A549 (cell line): ENCODE results near the gene CCDC154.

Experiments
- CEBPB ChIP-seq, 2 experiments: fragments of >200 bp in 1 of 2; sonication (Bioruptor Twin) in 1 of 2; formaldehyde crosslinking in 1 of 2; IDR thresholded peaks; 2 replicates each; pipeline ENCODE4 v1.6.1; 2012 to 2016
- CHD2 ChIP-seq: fragments of 150-350 bp; IDR thresholded peaks from 2 replicates; pipeline ENCODE4 v1.6.1; 2014; ENCODE audit warnings: low read length; ENCODE audit not compliant: partially characterized antibody
- EP300 ChIP-seq, 2 experiments: fragments of >200 bp; sonication (Bioruptor Twin); formaldehyde crosslinking; IDR thresholded peaks; 2 replicates in 1 of 2; 3 replicates in 1 of 2; pipeline ENCODE4 v1.6.1; 2016 to 2017
- HDAC2 ChIP-seq: fragments of 200-600 bp; sonication (generic); IDR thresholded peaks from 2 replicates; pipeline ENCODE4 v1.6.1; 2016
- JUN ChIP-seq, 2 experiments: fragments of >200 bp; sonication (Bioruptor Twin); formaldehyde crosslinking; IDR thresholded peaks; 2 replicates in 1 of 2; 3 replicates in 1 of 2; pipeline ENCODE4 v1.6.1; 2016 to 2017
- MAX ChIP-seq: IDR thresholded peaks from 2 replicates; pipeline ENCODE4 v1.6.1; 2012
- NFE2L2 ChIP-seq: fragments of 150-350 bp; conservative IDR thresholded peaks from 2 replicates; pipeline ENCODE4 v1.6.1; 2014; ENCODE audit warnings: low read length
- POLR2A ChIP-seq: IDR thresholded peaks from 2 replicates; pipeline ENCODE4 v1.6.1; 2012; ENCODE audit warnings: mild to moderate bottlenecking, low read length
- RAD21 ChIP-seq, 2 experiments: fragments of >200 bp in 1 of 2; sonication (Bioruptor Twin) in 1 of 2; formaldehyde crosslinking in 1 of 2; IDR thresholded peaks in 1 of 2; conservative IDR thresholded peaks in 1 of 2; 2 replicates in 1 of 2; 3 replicates in 1 of 2; pipeline ENCODE4 v1.6.1; 2012 to 2018; ENCODE audit warnings: inconsistent platforms in 1 of 2
- RNF2 ChIP-seq: fragments of 200-600 bp; sonication (generic); IDR thresholded peaks from 2 replicates; pipeline ENCODE4 v1.6.1; 2016; ENCODE audit warnings: low read depth, mild to moderate bottlenecking, antibody characterized with exemption, moderate library complexity, borderline replicate concordance
- ZFP36 ChIP-seq: fragments of 450-650 bp; IDR thresholded peaks from 2 replicates; pipeline ENCODE4 v1.6.1; 2014; ENCODE audit warnings: borderline replicate concordance; ENCODE audit not compliant: partially characterized antibody
- TF ChIP-seq, protein P1 (sequence below): fragments of >200 bp; sonication (Bioruptor Twin); formaldehyde crosslinking; IDR thresholded peaks from 3 replicates; pipeline ENCODE4 v1.5.1; 2016
- TF ChIP-seq, protein P2 (sequence below): IDR thresholded peaks from 2 replicates; pipeline ENCODE4 v1.6.1; 2012
- TF ChIP-seq, protein P3 (sequence below): fragments of 200-600 bp; sonication (generic); IDR thresholded peaks from 2 replicates; pipeline ENCODE4 v1.6.1; 2016; ENCODE audit warnings: antibody characterized with exemption, mild to moderate bottlenecking, moderate library complexity

GRCh38 chr16:1486551-1487390 is 42.4 kb upstream of the CCDC154 start:
- no peak for TF ChIP-seq RAD21 (conservative IDR thresholded peaks at IDR 0.05 in 1 of 2, IDR thresholded peaks at IDR 0.05 in 1 of 2)
- TF ChIP-seq, protein P1, sequence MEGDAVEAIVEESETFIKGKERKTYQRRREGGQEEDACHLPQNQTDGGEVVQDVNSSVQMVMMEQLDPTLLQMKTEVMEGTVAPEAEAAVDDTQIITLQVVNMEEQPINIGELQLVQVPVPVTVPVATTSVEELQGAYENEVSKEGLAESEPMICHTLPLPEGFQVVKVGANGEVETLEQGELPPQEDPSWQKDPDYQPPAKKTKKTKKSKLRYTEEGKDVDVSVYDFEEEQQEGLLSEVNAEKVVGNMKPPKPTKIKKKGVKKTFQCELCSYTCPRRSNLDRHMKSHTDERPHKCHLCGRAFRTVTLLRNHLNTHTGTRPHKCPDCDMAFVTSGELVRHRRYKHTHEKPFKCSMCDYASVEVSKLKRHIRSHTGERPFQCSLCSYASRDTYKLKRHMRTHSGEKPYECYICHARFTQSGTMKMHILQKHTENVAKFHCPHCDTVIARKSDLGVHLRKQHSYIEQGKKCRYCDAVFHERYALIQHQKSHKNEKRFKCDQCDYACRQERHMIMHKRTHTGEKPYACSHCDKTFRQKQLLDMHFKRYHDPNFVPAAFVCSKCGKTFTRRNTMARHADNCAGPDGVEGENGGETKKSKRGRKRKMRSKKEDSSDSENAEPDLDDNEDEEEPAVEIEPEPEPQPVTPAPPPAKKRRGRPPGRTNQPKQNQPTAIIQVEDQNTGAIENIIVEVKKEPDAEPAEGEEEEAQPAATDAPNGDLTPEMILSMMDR = no peak
- TF ChIP-seq, protein P2, sequence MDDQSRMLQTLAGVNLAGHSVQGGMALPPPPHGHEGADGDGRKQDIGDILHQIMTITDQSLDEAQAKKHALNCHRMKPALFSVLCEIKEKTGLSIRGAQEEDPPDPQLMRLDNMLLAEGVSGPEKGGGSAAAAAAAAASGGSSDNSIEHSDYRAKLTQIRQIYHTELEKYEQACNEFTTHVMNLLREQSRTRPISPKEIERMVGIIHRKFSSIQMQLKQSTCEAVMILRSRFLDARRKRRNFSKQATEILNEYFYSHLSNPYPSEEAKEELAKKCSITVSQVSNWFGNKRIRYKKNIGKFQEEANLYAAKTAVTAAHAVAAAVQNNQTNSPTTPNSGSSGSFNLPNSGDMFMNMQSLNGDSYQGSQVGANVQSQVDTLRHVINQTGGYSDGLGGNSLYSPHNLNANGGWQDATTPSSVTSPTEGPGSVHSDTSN = no peak
- no peak for TF ChIP-seq JUN (IDR thresholded peaks at IDR 0.05)
- no peak for TF ChIP-seq POLR2A
- no peak for TF ChIP-seq HDAC2
- no peak for TF ChIP-seq CHD2
- TF ChIP-seq ZFP36 = no peak
- TF ChIP-seq CEBPB (IDR thresholded peaks at IDR 0.05) = no peak
- TF ChIP-seq EP300 (IDR thresholded peaks at IDR 0.05) = no peak
- TF ChIP-seq MAX = no peak
- TF ChIP-seq, protein P3, sequence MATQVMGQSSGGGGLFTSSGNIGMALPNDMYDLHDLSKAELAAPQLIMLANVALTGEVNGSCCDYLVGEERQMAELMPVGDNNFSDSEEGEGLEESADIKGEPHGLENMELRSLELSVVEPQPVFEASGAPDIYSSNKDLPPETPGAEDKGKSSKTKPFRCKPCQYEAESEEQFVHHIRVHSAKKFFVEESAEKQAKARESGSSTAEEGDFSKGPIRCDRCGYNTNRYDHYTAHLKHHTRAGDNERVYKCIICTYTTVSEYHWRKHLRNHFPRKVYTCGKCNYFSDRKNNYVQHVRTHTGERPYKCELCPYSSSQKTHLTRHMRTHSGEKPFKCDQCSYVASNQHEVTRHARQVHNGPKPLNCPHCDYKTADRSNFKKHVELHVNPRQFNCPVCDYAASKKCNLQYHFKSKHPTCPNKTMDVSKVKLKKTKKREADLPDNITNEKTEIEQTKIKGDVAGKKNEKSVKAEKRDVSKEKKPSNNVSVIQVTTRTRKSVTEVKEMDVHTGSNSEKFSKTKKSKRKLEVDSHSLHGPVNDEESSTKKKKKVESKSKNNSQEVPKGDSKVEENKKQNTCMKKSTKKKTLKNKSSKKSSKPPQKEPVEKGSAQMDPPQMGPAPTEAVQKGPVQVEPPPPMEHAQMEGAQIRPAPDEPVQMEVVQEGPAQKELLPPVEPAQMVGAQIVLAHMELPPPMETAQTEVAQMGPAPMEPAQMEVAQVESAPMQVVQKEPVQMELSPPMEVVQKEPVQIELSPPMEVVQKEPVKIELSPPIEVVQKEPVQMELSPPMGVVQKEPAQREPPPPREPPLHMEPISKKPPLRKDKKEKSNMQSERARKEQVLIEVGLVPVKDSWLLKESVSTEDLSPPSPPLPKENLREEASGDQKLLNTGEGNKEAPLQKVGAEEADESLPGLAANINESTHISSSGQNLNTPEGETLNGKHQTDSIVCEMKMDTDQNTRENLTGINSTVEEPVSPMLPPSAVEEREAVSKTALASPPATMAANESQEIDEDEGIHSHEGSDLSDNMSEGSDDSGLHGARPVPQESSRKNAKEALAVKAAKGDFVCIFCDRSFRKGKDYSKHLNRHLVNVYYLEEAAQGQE = no peak
- TF ChIP-seq NFE2L2 = no peak
- TF ChIP-seq RNF2 = no peak
